HUES48 (cell line): ENCODE measurements around the gene COA7.

Source experiments
- H3K27ac ChIP-seq: one replicate; pipeline ENCODE4 v1.7.0; 2013; ENCODE audit warnings: low read depth, low read length, inconsistent platforms
- H3K27me3 ChIP-seq: 2 replicates; pipeline ENCODE4 v1.6.1; 2013; ENCODE audit warnings: mild to moderate bottlenecking, low read length; ENCODE audit not compliant: control insufficient read depth, insufficient read depth
- H3K36me3 ChIP-seq: 2 replicates; pipeline ENCODE4 v1.6.1; 2013; ENCODE audit warnings: low read length; ENCODE audit not compliant: control insufficient read depth, insufficient read depth
- H3K4me1 ChIP-seq: 2 replicates; pipeline ENCODE4 v1.6.1; 2013; ENCODE audit warnings: mild to moderate bottlenecking, low read length; ENCODE audit not compliant: control insufficient read depth, insufficient read depth
- H3K4me3 ChIP-seq: 2 replicates; pipeline ENCODE4 v1.5.1; 2013; ENCODE audit warnings: mild to moderate bottlenecking, low read depth, low read length
- H3K9ac ChIP-seq: 2 replicates; pipeline ENCODE4 v1.6.1; 2013; ENCODE audit warnings: mild to moderate bottlenecking, low read depth, low read length, moderate library complexity
- H3K9me3 ChIP-seq: 2 replicates; pipeline ENCODE4 v1.6.1; 2013; ENCODE audit warnings: low read length; ENCODE audit not compliant: control insufficient read depth, insufficient read depth

Gene COA7

DNA sequence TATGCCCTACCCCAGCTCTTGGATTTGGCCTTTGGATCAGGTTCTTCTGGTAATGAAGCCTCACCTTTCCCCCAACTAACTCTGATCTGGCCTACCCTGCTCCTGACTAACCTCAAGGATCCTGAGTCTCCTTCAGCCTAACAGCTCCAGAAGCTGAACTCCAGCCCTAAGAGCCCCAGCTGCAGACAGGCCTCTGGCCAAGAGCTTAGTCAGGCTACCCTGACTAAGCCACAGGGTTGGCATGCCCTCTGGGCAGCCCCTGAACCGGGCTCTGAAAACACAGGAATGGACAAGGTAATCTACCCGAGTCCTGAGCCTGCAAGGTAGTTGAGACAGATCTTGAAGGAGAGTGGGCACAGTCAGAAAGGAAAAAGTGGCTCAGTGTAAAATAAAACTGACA lies 29.4 kb downstream of the COA7 start:
- Histone ChIP-seq H3K36me3 (no peaks in the 10 kb centered on the region), H3K4me1 (peaks cover 19% of the 10 kb centered on the region), H3K9me3 (no peaks in the 10 kb centered on the region), H3K4me3 (no peak overlapping the region), H3K27me3 (no peaks in the 10 kb centered on the region), H3K27ac (no peak overlapping the region), H3K9ac (no peak overlapping the region)

DNA sequence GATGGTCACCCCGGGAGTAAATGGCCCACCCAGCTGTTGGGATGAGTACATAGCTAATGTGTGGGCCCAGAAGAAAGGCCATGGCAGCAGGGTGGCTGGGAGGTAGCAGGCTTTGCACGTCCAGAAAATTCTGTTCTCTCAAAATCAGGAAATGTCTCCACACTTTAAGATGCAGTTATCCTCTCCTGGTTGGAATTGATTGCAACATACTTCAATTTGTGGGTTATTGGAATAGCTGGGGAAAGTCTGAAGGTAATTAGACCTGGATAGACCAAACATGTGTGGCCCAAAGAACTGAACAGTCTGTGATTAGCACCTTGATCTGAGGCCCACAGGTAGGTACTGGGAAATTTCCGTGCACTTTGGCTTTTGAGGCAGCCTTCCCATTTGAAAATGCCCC lies 30.2 kb downstream of the COA7 start:
- peaks cover 23% of the 10 kb centered on the region for H3K4me1 ChIP-seq
- no peak overlapping the region for H3K4me3 ChIP-seq
- no peaks in the 10 kb centered on the region for H3K9me3 ChIP-seq
- H3K27me3 ChIP-seq, result no peaks in the 10 kb centered on the region
- no peak overlapping the region for H3K27ac ChIP-seq
- no peaks in the 10 kb centered on the region for H3K36me3 ChIP-seq
- H3K9ac ChIP-seq, result no peak overlapping the region

DNA sequence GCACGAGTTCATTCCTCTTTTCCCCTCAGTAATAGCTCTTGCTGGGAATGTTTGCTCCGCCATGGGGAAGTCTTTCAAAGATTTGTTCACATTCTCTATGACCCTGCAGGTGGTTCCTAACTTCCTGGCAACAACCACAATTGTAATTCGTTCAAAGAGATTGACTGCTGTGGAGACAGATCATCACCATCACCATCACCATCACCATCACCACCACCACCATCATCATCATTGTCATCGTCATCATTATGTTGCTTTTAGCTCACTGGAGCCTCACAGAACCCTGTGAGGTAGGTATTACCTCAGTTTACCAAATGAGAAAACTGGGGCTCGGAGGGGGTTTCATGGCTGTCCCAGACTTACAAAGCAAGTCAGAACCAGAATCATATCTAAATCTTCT lies 30.9 kb downstream of the COA7 start:
- Histone ChIP-seq H3K36me3 (no peaks in the 10 kb centered on the region), H3K27ac (no peak overlapping the region), H3K4me3 (no peak overlapping the region), H3K9me3 (no peaks in the 10 kb centered on the region), H3K4me1 (peaks cover 28% of the 10 kb centered on the region), H3K9ac (no peak overlapping the region), H3K27me3 (no peaks in the 10 kb centered on the region)

DNA sequence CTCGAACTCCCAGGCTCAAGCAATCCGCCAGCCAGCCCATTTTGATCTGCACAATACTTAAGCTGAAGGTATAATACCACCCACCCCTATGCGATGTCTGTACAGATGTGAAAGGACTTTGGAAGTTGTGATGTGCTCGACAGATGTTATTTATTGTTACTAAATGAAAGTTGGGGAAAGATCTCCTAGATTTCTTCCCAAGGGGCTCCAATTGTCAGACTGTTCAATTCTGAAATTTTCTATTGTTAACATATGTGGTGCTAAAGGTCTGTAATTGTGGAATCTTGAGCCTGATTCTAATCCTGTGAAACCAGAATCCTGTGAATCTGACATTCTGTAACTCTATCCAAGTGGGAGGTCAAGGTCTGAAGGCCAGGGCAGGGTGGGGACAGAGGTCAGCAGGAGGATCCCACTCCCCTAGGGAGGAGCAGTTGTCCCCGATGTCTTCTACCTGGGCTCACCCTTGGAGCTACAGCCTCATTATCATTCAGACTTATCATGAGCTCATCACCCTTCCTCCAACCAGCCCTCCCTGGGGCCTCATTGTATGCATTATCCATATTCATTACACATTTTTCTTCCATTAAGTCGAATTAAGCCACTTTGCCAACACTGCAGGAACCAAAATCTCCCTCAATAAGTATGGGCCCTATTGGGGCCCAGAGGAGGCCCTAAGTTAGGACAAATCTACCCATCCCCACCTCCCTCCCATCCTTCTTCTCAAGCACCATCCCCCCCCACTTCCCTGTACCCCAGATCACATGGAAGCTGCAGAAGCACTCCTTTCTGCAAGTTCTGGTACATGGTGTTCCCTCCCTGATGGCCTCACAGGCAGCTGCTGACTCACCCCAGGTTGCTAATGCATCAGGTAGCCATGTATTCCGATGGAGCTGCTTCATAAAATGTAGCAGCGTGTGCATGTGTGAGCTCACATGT lies 32.9 kb downstream of the COA7 start:
- Histone ChIP-seq H3K4me3 (no peak overlapping the region), H3K9ac (no peak overlapping the region), H3K4me1 (peaks cover 36% of the 10 kb centered on the region), H3K36me3 (no peaks in the 10 kb centered on the region), H3K9me3 (no peaks in the 10 kb centered on the region), H3K27me3 (no peaks in the 10 kb centered on the region), H3K27ac (no peak overlapping the region)

DNA sequence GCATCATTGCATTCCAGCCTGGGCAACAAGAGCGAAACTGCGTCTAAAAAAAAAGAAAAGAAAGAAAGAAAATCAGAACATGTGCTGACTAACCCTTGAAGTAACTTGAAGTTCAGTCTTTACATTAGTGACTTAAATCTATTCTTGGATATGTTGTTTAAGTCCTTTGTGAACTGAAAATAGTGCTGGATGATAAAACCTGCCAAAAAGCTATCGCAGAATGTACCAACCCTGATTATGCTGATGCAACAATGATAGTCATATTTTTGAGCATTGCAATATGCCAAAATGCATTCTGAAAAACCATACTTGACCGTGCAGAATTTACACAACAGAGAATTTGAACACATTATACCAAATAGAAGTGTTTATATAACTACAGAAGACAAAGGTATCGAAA lies 34.4 kb downstream of the COA7 start:
- H3K27ac ChIP-seq, result no peak overlapping the region
- H3K4me1 ChIP-seq, result peaks cover 48% of the 10 kb centered on the region

DNA sequence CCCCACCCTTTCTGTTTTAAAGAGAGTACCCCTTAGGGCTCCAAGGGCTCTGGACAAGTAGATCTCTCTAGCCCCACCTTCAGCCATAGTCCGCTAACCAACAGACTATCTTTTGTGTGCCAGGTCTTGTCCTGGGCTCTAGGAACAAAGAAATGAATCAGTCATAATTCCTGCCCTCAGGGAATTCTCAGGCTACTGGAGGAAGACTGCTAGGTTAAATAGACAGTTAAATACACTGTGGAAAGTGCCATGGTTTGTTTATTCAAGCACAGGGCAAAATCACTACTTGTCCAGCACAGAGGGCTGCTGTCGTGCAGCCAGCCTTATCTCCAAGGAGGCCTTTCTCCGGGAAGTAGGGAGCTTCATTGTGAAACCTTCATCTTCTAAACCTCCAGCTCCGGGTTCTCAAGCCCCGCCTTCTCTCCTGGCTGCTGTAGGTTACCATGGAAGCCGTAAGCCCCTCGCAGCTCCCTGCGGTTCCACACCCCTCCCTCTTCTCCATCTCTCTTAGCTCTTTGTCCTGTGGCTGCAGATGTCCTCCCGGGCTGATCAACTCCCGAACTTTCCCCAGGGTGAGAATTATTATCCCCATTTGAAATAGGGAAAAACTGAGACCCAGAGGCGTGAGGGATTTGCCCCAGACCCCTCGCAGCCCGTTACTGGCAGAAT lies 35.4 kb downstream of the COA7 start:
- Histone ChIP-seq H3K27me3 (no peaks in the 10 kb centered on the region), H3K4me3 (peak overlapping the region; percentile 22; the same call in 1 of the 2 replicates), H3K4me1 (peaks cover 48% of the 10 kb centered on the region), H3K9ac (no peak overlapping the region), H3K9me3 (no peaks in the 10 kb centered on the region), H3K36me3 (no peaks in the 10 kb centered on the region), H3K27ac (peak overlapping the region; percentile 81)

More for the DNA sequence above, 34.4 kb downstream of the COA7 start:
- Histone ChIP-seq H3K4me3 (no peak overlapping the region), H3K36me3 (no peaks in the 10 kb centered on the region), H3K9me3 (no peaks in the 10 kb centered on the region), H3K27me3 (no peaks in the 10 kb centered on the region), H3K9ac (no peak overlapping the region)

DNA sequence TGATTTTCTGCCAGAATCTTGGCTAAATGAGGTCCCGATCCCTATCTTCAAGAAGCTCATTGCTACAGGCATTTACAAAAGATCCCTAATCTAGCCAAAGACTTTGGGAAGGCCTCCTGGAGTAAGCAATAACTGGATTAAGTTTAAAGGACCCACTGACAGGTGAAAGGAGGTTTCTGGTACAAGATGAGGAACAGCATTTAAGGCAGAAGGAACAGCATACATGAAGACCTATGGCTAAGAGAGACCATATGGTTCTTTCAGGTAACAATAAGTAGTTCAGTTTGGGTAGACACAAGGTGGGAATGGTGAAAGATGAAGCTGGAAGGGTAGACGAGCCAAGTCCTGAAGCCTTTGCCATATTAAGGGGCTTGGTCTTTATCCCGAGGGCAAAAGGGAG lies 37.3 kb downstream of the COA7 start:
- Histone ChIP-seq H3K27ac (peak overlapping the region; percentile 84), H3K9me3 (no peaks in the 10 kb centered on the region), H3K4me1 (peaks cover 37% of the 10 kb centered on the region), H3K9ac (no peak overlapping the region), H3K27me3 (no peaks in the 10 kb centered on the region), H3K4me3 (peak overlapping the region; percentile 19; the same call in 1 of the 2 replicates), H3K36me3 (no peaks in the 10 kb centered on the region)

DNA sequence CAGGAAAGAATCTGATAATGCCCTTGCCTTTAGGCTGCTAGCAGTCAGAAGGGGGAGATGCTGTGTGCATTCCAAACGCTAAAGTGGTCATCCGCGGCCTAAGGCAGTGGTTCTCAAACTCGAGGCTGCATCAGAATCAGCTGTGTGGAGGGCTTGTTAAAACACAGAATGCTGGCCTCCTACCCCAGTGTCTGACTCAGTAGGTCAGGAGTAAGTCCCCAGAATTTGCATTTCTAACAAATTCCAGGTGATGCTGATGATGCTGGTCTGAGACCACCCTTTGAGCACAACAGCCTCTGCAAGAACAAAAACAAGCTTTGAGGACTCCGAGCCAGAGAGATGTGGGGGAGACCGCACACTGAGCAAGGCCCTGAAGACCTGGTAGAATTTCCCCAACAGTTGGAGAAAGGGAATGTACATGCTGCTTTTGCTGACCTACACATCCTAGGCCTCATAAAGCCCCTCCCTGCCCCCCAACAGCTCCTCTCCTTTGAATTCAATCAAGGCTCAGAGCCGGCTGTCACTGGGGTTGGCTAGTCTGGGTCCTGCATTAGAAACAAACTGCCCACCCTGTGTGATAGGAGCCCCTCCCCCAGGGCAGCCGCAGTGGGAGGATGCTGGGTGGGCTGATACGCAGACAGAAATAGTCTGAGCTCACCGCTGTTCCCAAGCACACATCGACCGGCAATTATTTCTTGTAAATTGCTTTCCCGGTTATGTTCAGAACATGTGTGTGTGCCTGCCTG lies 38.1 kb downstream of the COA7 start:
- Histone ChIP-seq H3K4me1 (peaks cover 30% of the 10 kb centered on the region), H3K9ac (no peak overlapping the region), H3K36me3 (no peaks in the 10 kb centered on the region), H3K9me3 (no peaks in the 10 kb centered on the region), H3K27me3 (no peaks in the 10 kb centered on the region), H3K27ac (peak overlapping the region; percentile 84), H3K4me3 (peak overlapping the region; percentile 19; the same call in 1 of the 2 replicates)

DNA sequence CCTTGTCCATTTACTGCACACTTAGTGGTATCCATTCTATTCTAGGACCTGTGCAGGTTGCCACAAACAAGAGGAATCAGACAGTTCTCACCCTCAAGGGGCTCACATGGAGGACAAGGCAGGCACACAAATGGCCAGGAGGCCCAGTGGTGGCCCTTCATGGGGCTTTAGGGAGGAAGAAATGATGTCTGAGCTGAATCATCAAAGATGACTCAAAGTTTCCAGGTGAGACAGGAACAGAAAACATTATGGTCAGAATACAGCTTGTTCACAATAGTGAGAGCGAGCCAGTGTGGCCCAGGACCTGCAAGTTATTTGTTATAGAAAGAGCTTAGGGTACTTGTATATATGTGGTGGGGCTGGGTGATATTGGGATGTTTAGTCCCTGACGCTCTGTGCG lies 38.8 kb downstream of the COA7 start:
- no peak overlapping the region for H3K9ac ChIP-seq

DNA sequence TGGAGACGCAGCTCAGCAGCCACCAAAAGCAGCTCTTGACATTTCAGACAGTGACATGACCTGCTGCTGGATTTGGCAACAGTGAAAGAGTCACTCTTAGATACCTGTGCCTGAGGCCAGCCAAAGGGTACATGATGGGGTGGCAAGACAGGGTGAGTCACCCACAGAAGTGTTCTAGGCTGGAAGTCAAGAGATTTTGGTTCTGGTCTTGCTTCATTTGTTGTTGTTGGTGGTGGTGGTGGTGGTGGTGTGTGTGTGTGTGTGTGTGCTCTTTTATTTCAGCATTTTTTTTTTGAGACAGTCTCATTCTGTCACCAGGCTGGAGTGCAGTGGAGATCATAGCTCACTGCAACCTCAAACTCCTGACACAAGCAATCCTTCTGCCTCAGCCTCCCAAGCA lies 39.4 kb downstream of the COA7 start:
- Histone ChIP-seq H3K9ac (no peak overlapping the region), H3K4me3 (no peak overlapping the region), H3K9me3 (no peaks in the 10 kb centered on the region), H3K27ac (no peak overlapping the region), H3K36me3 (no peaks in the 10 kb centered on the region), H3K4me1 (peaks cover 28% of the 10 kb centered on the region), H3K27me3 (no peaks in the 10 kb centered on the region)

More for the DNA sequence above, 38.8 kb downstream of the COA7 start:
- no peaks in the 10 kb centered on the region for H3K36me3 ChIP-seq
- H3K27ac ChIP-seq, result peak overlapping the region; percentile 84
- H3K4me3 ChIP-seq, result no peak overlapping the region
- H3K4me1 ChIP-seq, result peaks cover 28% of the 10 kb centered on the region
- no peaks in the 10 kb centered on the region for H3K27me3 ChIP-seq
- H3K9me3 ChIP-seq, result no peaks in the 10 kb centered on the region
